Gastroesophageal sphincter (tissue), 3 donors: ENCODE data around the gene FRMD1.

Source experiments
- POLR2AphosphoS5 ChIP-seq: sonication (generic); formaldehyde crosslinking; IDR thresholded peaks from one replicate; pipeline ENCODE4 v1.6.1; 2017; ENCODE audit warnings: antibody characterized with exemption
- TF ChIP-seq, protein P1 (sequence below), 4 experiments: fragments of 200-600 bp in 2 of 4; fragments of 450-650 bp in 2 of 4; sonication (generic) in 1 of 4; IDR thresholded peaks; one replicate each; pipeline ENCODE4 v1.5.1; 2017 to 2019; ENCODE audit warnings: antibody characterized with exemption in 4 of 4, mild to moderate bottlenecking in 2 of 4, moderate library complexity in 2 of 4

- TF ChIP-seq, protein P1, sequence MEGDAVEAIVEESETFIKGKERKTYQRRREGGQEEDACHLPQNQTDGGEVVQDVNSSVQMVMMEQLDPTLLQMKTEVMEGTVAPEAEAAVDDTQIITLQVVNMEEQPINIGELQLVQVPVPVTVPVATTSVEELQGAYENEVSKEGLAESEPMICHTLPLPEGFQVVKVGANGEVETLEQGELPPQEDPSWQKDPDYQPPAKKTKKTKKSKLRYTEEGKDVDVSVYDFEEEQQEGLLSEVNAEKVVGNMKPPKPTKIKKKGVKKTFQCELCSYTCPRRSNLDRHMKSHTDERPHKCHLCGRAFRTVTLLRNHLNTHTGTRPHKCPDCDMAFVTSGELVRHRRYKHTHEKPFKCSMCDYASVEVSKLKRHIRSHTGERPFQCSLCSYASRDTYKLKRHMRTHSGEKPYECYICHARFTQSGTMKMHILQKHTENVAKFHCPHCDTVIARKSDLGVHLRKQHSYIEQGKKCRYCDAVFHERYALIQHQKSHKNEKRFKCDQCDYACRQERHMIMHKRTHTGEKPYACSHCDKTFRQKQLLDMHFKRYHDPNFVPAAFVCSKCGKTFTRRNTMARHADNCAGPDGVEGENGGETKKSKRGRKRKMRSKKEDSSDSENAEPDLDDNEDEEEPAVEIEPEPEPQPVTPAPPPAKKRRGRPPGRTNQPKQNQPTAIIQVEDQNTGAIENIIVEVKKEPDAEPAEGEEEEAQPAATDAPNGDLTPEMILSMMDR (IDR thresholded peaks at IDR 0.05), result no peak
- no peak for TF ChIP-seq POLR2AphosphoS5
These were observed 4.5 kb upstream of the FRMD1 start for GRCh38 chr6:168083514-168083885.
